Upper lobe of left lung (tissue), 6 donors: ENCODE results near the gene OLA1. TPM values are rescaled to one million over a fixed set of nuclear protein-coding genes. Genes with fewer than 3 reads are reported as not detected.

Source experiments
- ATAC-seq, 2 donors: fragments of 200-7000 bp; cut with Tn5 transposase; one replicate each; pipeline ENCODE4 v1.9.1; 2022; ENCODE audit warnings: mild to moderate bottlenecking in 2 of 2, moderate library complexity in 2 of 2; ENCODE audit not compliant: low FRiP score in 2 of 2
- DNase-seq, 2 donors: peaks; one replicate each; pipeline ENCODE4 v3.0.0-alpha.2; 2019 to 2020
- H3K27ac ChIP-seq, 4 donors: fragments of 200-600 bp; sonication (generic); one replicate each; pipeline ENCODE4 v1.5.1; 2016 to 2019
- H3K27me3 ChIP-seq, 4 donors: fragments of 200-600 bp; sonication (generic); one replicate each; pipeline ENCODE4 v1.5.1; 2017 to 2019
- H3K36me3 ChIP-seq, 4 donors: fragments of 200-600 bp; sonication (generic); one replicate each; pipeline ENCODE4 v1.5.1; 2016 to 2019
- H3K4me1 ChIP-seq, 4 donors: fragments of 200-600 bp; sonication (generic); one replicate each; pipeline ENCODE4 v1.5.1; 2018 to 2019
- H3K4me3 ChIP-seq, 4 donors: fragments of 200-600 bp; sonication (generic); one replicate each; pipeline ENCODE4 v1.5.1; 2017 to 2019; ENCODE audit warnings: mild to moderate bottlenecking in 2 of 4, moderate library complexity in 1 of 4
- H3K9me3 ChIP-seq, 4 donors: fragments of 200-600 bp; sonication (generic); one replicate each; pipeline ENCODE4 v1.5.1; 2018 to 2019
- EP300 ChIP-seq, 4 donors: sonication (generic); formaldehyde crosslinking; IDR thresholded peaks; one replicate each; pipeline ENCODE4 v1.5.1; 2017; ENCODE audit warnings: antibody characterized with exemption in 4 of 4, control low read depth in 2 of 4
- POLR2A ChIP-seq, 4 donors: fragments of 450-650 bp; IDR thresholded peaks; one replicate each; pipeline ENCODE4 v1.5.1; 2016 to 2017; ENCODE audit warnings: antibody characterized with exemption in 4 of 4, mild to moderate bottlenecking in 2 of 4
- POLR2AphosphoS5 ChIP-seq, 2 donors: sonication (generic); formaldehyde crosslinking; IDR thresholded peaks; one replicate each; pipeline ENCODE4 v1.5.1; 2017; ENCODE audit warnings: antibody characterized with exemption in 2 of 2
- WGBS, 2 donors: methylation state at CpG; one replicate each; pipeline ENCODE4 v1.1.5; 2017 to 2018; 5-methylcytosine and 5-hydroxymethylcytosine counted together
- total RNA-seq, 6 donors: library from RNA; depleted of rRNA in 4 of 6; stranded (reverse); fragments of >200 nt in 4 of 6; gene quantifications; one replicate each; pipeline versions ENCODE4 v1.1.0 to v1.2.1, GENCODE V29; 2016 to 2021
- TF ChIP-seq, protein P1 (sequence below), 6 experiments: fragments of 450-650 bp in 4 of 6; fragments of 200-600 bp in 2 of 6; sonication (generic) in 2 of 6; IDR thresholded peaks; one replicate each; pipeline ENCODE4 v1.5.1; 2016 to 2019; ENCODE audit warnings: antibody characterized with exemption in 6 of 6
- donor health status: DM: no; HTN: no; CAD: no; lungs with moderate emphysema.
- donor health status: DM: no; HTN: yes; CAD: no; lungs with severe emphysema.

Gene OLA1
- total RNA-seq, 6 donors from 2014 or later = 16.5 to 52.2 (median 42.0) TPM

DNA sequence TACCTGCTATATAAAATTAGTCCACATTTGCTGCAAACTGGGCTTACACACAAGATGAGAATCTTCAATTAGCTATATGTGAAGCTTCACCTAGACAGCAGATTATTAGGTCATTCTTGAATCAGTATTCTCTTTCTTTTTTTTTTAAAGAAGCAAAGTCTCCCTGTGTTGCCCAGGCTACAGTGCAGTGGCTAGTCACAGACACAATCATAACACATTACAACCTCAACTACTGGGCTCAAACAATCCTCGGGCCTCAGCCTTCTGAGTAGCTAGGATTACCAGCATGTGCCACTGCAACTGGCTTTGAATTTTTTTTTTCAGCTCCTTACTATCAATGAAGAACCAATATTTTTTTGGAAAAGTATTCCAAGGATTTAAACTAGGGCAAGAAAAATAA, 30.5 kb downstream of the OLA1 start:
- Histone ChIP-seq H3K4me1 (no peaks in the 10 kb centered on the region), H3K9me3 (no peaks in the 10 kb centered on the region), H3K27ac (no peak overlapping the region), H3K27me3 (no peaks in the 10 kb centered on the region), H3K36me3 (peaks cover 0 to 17% (median 0%) of the 10 kb centered on the region in 4 donors), H3K4me3 (no peak overlapping the region)
- TF ChIP-seq POLR2AphosphoS5 (IDR thresholded peaks at IDR 0.05) = no peak
- TF ChIP-seq EP300 (IDR thresholded peaks at IDR 0.05) = no peak
- TF ChIP-seq, protein P1, sequence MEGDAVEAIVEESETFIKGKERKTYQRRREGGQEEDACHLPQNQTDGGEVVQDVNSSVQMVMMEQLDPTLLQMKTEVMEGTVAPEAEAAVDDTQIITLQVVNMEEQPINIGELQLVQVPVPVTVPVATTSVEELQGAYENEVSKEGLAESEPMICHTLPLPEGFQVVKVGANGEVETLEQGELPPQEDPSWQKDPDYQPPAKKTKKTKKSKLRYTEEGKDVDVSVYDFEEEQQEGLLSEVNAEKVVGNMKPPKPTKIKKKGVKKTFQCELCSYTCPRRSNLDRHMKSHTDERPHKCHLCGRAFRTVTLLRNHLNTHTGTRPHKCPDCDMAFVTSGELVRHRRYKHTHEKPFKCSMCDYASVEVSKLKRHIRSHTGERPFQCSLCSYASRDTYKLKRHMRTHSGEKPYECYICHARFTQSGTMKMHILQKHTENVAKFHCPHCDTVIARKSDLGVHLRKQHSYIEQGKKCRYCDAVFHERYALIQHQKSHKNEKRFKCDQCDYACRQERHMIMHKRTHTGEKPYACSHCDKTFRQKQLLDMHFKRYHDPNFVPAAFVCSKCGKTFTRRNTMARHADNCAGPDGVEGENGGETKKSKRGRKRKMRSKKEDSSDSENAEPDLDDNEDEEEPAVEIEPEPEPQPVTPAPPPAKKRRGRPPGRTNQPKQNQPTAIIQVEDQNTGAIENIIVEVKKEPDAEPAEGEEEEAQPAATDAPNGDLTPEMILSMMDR (IDR thresholded peaks at IDR 0.05) = no peak
- no peak for TF ChIP-seq POLR2A (IDR thresholded peaks at IDR 0.05)
- DNase-seq = no peak
- 85 to 87% methylated on average over 1 of the region's 1 CpG for WGBS, 2 donors
- ATAC-seq = no peak

DNA sequence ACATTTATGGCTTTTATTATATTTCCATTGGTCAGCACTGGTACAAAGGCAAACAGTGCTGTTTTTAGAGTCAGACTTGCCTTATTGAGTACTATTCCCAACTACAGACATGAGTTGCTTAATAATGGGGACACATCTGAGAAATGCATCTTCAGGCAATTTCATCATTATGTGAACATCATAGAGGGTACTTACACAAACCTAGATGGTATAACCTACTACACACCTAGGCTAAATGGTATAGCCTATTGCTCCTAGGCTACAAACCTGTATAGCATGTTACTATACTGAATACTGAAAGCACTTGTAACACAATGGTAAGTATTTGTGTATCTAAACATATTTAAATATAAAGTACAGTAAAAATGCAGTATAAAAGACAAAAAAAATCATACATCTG, 36.4 kb downstream of the OLA1 start:
- Histone ChIP-seq H3K4me3 (no peak overlapping the region), H3K9me3 (no peaks in the 10 kb centered on the region), H3K4me1 (no peaks in the 10 kb centered on the region), H3K27me3 (no peaks in the 10 kb centered on the region), H3K27ac (no peak overlapping the region), H3K36me3 (no peaks in the 10 kb centered on the region)
- TF ChIP-seq POLR2AphosphoS5 (IDR thresholded peaks at IDR 0.05) = no peak
- TF ChIP-seq, protein P1 (IDR thresholded peaks at IDR 0.05) = no peak
- no peak for TF ChIP-seq EP300 (IDR thresholded peaks at IDR 0.05)
- TF ChIP-seq POLR2A (IDR thresholded peaks at IDR 0.05) = no peak
- no peak for ATAC-seq
- no peak for DNase-seq

DNA sequence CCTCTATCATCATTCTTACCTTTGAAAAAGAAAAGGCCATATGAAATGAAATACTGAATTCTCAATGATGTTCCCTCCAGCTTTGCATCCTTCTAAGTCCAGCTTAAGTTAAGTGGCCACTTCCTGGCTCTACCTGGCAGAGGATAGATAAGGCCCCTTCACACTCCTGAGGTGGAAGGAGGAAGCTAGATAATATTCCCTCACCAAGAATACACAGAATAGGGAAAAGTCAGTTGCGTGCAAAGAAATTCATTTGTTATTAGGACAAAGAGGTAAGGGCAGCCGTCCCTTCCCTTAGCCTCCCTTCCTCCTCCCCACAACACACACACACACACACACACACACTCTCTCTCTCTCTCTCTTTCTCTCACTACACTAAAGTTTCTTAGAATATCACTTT, 37.5 kb downstream of the OLA1 start:
- Histone ChIP-seq H3K36me3 (no peaks in the 10 kb centered on the region), H3K27me3 (no peaks in the 10 kb centered on the region), H3K4me3 (no peak overlapping the region), H3K4me1 (no peaks in the 10 kb centered on the region), H3K9me3 (no peaks in the 10 kb centered on the region), H3K27ac (no peak overlapping the region)
- TF ChIP-seq POLR2AphosphoS5 (IDR thresholded peaks at IDR 0.05) (no peak), EP300 (IDR thresholded peaks at IDR 0.05) (no peak), POLR2A (IDR thresholded peaks at IDR 0.05) (no peak)
- TF ChIP-seq, protein P1 (IDR thresholded peaks at IDR 0.05) = no peak
- 73 to 78% methylated on average over 2 of the region's 2 CpGs for WGBS, 2 donors
- no peak for DNase-seq
- ATAC-seq = no peak

DNA sequence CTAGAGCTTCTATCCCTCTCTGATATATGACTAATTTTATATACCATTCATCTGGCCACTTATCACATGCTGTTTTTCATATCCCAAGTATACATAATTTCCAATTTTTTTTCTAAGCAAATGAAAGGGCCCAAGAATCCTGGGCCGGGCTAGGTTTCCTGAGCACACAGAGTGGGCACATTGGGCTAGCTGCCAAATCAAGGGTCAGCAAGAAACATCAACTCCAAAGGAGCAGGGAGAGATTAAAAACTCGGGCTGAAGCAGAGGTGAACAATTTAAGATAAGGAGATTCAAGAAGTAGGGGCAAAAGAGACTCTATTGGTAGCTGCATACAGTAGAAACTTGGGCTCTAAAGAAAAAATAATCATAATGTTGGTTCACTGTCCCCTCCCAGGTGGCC, 39.0 kb downstream of the OLA1 start:
- WGBS, 2 donors = 81 to 82% methylated on average over 2 of the region's 2 CpGs

DNA sequence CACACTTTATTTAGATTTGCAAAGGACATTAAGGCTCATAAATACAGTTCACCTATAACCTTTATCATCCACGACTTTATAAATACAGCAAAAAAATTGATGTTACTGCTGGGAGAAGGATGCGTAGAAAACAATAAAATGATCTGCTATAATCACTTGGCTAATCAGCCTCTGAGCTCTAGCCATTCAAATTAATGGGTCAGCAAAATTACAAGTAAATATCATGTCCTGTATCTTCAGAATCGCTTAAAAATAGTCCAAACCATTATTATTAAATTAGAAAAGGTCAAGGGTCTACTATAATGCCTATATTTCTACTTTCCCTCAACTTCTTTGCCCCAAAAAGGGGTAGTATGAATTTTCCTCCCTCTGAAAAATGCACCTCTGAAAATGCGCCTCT, 40.3 kb downstream of the OLA1 start:
- Histone ChIP-seq H3K27ac (no peak overlapping the region), H3K27me3 (no peaks in the 10 kb centered on the region), H3K36me3 (no peaks in the 10 kb centered on the region), H3K9me3 (no peaks in the 10 kb centered on the region), H3K4me3 (no peak overlapping the region), H3K4me1 (no peaks in the 10 kb centered on the region)
- TF ChIP-seq, protein P1 (IDR thresholded peaks at IDR 0.05) = no peak
- TF ChIP-seq POLR2A (IDR thresholded peaks at IDR 0.05) (no peak), POLR2AphosphoS5 (IDR thresholded peaks at IDR 0.05) (no peak), EP300 (IDR thresholded peaks at IDR 0.05) (no peak)
- DNase-seq (no peak), ATAC-seq (no peak)
- WGBS, 2 donors = 56 to 66% methylated on average over 4 of the region's 4 CpGs

More for the DNA sequence above, 39.0 kb downstream of the OLA1 start:
- Histone ChIP-seq H3K36me3 (no peaks in the 10 kb centered on the region), H3K4me3 (no peak overlapping the region), H3K9me3 (no peaks in the 10 kb centered on the region), H3K27ac (no peak overlapping the region), H3K4me1 (no peaks in the 10 kb centered on the region), H3K27me3 (no peaks in the 10 kb centered on the region)
- TF ChIP-seq EP300 (IDR thresholded peaks at IDR 0.05) (no peak), POLR2AphosphoS5 (IDR thresholded peaks at IDR 0.05) (no peak), POLR2A (IDR thresholded peaks at IDR 0.05) (no peak)
- TF ChIP-seq, protein P1 (IDR thresholded peaks at IDR 0.05) = no peak
- DNase-seq (no peak), ATAC-seq (no peak)
